K562 (cell line): Measurements from ENCODE around the gene IQCN. TPM values are rescaled to one million over a fixed set of nuclear protein-coding genes. Genes with fewer than 3 reads are reported as not detected.

ENCODE experiments used
- ARID4B ChIP-seq: sonication (generic); formaldehyde crosslinking; IDR thresholded peaks from 2 replicates; pipeline ENCODE4 v1.8.0; 2022; ENCODE audit warnings: mild to moderate bottlenecking, missing genetic modification reagents
- ASH1L ChIP-seq: fragments of 450-650 bp; IDR thresholded peaks from 2 replicates; pipeline ENCODE4 v1.6.1; 2018; ENCODE audit warnings: borderline replicate concordance, mild to moderate bottlenecking, low read depth; ENCODE audit not compliant: partially characterized antibody
- DPF2 ChIP-seq: fragments of 450-650 bp; IDR thresholded peaks from 2 replicates; pipeline ENCODE4 v1.6.1; 2016
- ILK ChIP-seq: fragments of 450-650 bp; IDR thresholded peaks from 2 replicates; pipeline ENCODE4 v1.6.1; 2016; ENCODE audit warnings: missing genetic modification characterization, low read depth, mild to moderate bottlenecking, missing compliant biosample characterization, moderate library complexity, borderline replicate concordance
- MTA2 ChIP-seq: fragments of 450-650 bp; IDR thresholded peaks from 2 replicates; pipeline ENCODE4 v1.6.1; 2016; ENCODE audit warnings: low read depth
- MXI1 ChIP-seq: IDR thresholded peaks from 2 replicates; pipeline ENCODE4 v1.6.1; 2011; ENCODE audit warnings: low read depth, mild to moderate bottlenecking, improper control_type of control experiment, low read length
- NR0B1 ChIP-seq: fragments of 450-650 bp; IDR thresholded peaks from one replicate; pipeline ENCODE4 v1.6.1; 2018; ENCODE audit warnings: mild to moderate bottlenecking, moderate library complexity; ENCODE audit not compliant: partially characterized antibody
- POLR2H ChIP-seq: IDR thresholded peaks from 2 replicates; pipeline ENCODE4 v1.6.1; 2016; ENCODE audit warnings: missing genetic modification characterization, low read depth, mild to moderate bottlenecking, control low read depth, missing compliant biosample characterization, moderate library complexity
- RBM34 ChIP-seq: fragments of 200-400 bp; formaldehyde crosslinking; IDR thresholded peaks from 2 replicates; pipeline ENCODE4 v1.6.1; 2018; ENCODE audit warnings: low read length, borderline replicate concordance; ENCODE audit not compliant: insufficient read depth
- SMARCE1 ChIP-seq: fragments of 450-650 bp; IDR thresholded peaks from 2 replicates; pipeline ENCODE4 v1.7.1; 2016; ENCODE audit warnings: mild to moderate bottlenecking
- TSHZ1 ChIP-seq: fragments of 250-450 bp; sonication (Bioruptor Pico); IDR thresholded peaks from 2 replicates; pipeline ENCODE4 v1.4.0; 2020; ENCODE audit warnings: mild to moderate bottlenecking, moderate library complexity
- ZNF197 ChIP-seq: fragments of 200-800 bp; sonication (Bioruptor generic); IDR thresholded peaks from 2 replicates; pipeline ENCODE4 v1.6.1; 2016; ENCODE audit warnings: low read depth, missing genetic modification characterization, missing compliant biosample characterization
- ZNF589 ChIP-seq: fragments of 200-800 bp; sonication (Bioruptor generic); IDR thresholded peaks from 2 replicates; pipeline ENCODE4 v1.6.1; 2016; ENCODE audit warnings: low read depth, missing genetic modification characterization, missing compliant biosample characterization
- polyA plus RNA-seq, 8 experiments: library from polyadenylated mRNA; depleted of rRNA in 4 of 8; stranded (reverse) in 5 of 8; unstranded in 3 of 8; fragments of >200 nt; fragmentation: Nextera tagmentation in 2 of 8; fragmentation: Illumina TruSeq in 1 of 8; extraction: Ambion mirVana in 2 of 8; extraction: Trizol in 1 of 8; gene quantifications; 2 replicates each; pipeline versions ENCODE4 v1.2.1 to v1.2.3, GENCODE V29; 2011 to 2014; ENCODE audit warnings: inconsistent platforms in 1 of 8, missing spikeins in 1 of 8
- total RNA-seq, 7 experiments: library from RNA; depleted of rRNA in 6 of 7; stranded (reverse); fragments of >200 nt in 6 of 7; fragmentation: Illumina TruSeq in 2 of 7; extraction: Trizol in 2 of 7; gene quantifications; 2 replicates each; pipeline versions ENCODE4 v1.2.1 to v1.2.3, GENCODE V29; 2011 to 2021; ENCODE audit warnings: low replicate concordance in 1 of 7
- TF ChIP-seq, protein P1 (sequence below): fragments of 250-450 bp; sonication (Bioruptor Pico); IDR thresholded peaks from 2 replicates; pipeline ENCODE4 v1.5.0; 2021
- TF ChIP-seq, protein P2 (sequence below): fragments of 250-450 bp; sonication (Bioruptor Pico); IDR thresholded peaks from 2 replicates; pipeline ENCODE4 v1.4.0; 2020

The IQCN gene
- total and polyA plus RNA-seq, 9 of the 15 experiments (the other 6 are each of a cell fraction or from before 2014, with no cell fraction given): 0.01 to 0.07 (median 0.04) TPM; not detected in 3

DNA sequence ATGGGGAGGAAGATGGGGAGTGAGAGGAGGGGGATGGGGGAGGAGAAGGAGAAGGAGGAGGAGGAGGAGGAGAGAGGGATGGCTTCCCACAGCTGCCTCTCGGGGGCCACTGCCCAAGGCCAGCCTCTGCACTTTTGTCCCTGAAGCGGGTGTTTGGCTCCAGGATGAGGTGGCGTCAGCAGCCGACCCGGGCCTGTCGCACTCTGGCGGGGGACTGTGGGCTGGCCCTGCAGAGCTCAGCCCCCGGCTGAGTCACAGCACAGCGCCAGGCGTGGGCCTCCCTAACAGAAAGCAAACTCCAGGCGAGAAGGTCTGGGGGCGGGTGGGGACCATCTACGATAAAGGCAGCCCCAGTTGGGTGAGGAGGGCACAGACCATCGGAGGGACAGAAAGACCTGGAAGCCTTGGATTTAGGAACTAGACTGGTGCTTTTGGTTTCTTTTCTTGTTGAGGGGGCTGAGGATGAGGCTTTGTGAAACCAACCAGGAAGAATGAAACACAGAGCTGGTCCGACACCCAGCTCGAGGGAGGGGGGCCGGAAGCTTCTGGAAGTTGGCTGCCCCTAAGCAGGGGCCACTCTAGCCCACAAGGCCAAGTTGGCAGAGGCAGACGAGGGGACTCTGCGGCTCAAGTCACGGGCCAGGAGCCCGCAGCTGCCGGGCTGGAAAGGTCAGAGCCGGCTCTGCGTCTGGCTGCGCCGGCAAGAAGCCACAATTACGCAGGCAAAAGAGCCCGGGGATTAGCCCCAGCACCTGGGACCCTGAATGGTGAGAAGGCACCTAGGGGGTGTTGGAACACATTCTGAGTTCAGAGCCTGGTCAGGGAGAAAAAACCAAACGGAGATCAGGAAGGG, 30.4 kb upstream of the IQCN start (continued):
- no peak for TF ChIP-seq RBM34
- peak; percentile 77; the same call in 1 of the 2 replicates for TF ChIP-seq SMARCE1
- TF ChIP-seq POLR2H (tag): peak; percentile 29; the same call in 1 of the 2 replicates
- TF ChIP-seq, protein P1, sequence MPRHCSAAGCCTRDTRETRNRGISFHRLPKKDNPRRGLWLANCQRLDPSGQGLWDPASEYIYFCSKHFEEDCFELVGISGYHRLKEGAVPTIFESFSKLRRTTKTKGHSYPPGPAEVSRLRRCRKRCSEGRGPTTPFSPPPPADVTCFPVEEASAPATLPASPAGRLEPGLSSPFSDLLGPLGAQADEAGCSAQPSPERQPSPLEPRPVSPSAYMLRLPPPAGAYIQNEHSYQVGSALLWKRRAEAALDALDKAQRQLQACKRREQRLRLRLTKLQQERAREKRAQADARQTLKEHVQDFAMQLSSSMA (CRISPR knock-in tag): no peak
- 0 out of 2 replicates have a peak, but pooled peaks have one; percentile 8 for TF ChIP-seq MTA2
- TF ChIP-seq ZNF197 (CRISPR knock-in tag): 0 out of 2 replicates have a peak, but pooled peaks have one; percentile 32
- TF ChIP-seq DPF2: peak; percentile 80; the same call in 1 of the 2 replicates
- TF ChIP-seq ZNF589 (CRISPR knock-in tag): 0 out of 2 replicates have a peak, but pooled peaks have one; percentile 26
- no peak for TF ChIP-seq ILK
- TF ChIP-seq NR0B1: no peak
- TF ChIP-seq, protein P2, sequence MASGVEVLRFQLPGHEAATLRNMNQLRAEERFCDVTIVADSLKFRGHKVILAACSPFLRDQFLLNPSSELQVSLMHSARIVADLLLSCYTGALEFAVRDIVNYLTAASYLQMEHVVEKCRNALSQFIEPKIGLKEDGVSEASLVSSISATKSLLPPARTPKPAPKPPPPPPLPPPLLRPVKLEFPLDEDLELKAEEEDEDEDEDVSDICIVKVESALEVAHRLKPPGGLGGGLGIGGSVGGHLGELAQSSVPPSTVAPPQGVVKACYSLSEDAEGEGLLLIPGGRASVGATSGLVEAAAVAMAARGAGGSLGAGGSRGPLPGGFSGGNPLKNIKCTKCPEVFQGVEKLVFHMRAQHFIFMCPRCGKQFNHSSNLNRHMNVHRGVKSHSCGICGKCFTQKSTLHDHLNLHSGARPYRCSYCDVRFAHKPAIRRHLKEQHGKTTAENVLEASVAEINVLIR: peak; percentile 67
- no peak for TF ChIP-seq ARID4B (CRISPR knock-in tag)
- no peak for TF ChIP-seq MXI1
- no peak for TF ChIP-seq TSHZ1
- TF ChIP-seq ASH1L: no peak
